GM12878 (cell line): ENCODE measurements around the gene ADSL. TPM values are rescaled to one million over a fixed set of nuclear protein-coding genes. Genes with fewer than 3 reads are reported as not detected.

Experiments
- BMI1 ChIP-seq: fragments of 450-650 bp; IDR thresholded peaks from 2 replicates; pipeline ENCODE4 v1.6.1; 2016; ENCODE audit warnings: mild to moderate bottlenecking, moderate library complexity, borderline replicate concordance
- GATAD2B ChIP-seq: fragments of 450-650 bp; conservative IDR thresholded peaks from 2 replicates; pipeline ENCODE4 v1.6.1; 2017; ENCODE audit warnings: low read depth, mild to moderate bottlenecking, moderate library complexity
- HCFC1 ChIP-seq: fragments of 150-350 bp; IDR thresholded peaks from 2 replicates; pipeline ENCODE4 v1.6.1; 2014; ENCODE audit warnings: low read length
- KDM1A ChIP-seq: fragments of 200-600 bp; sonication (generic); IDR thresholded peaks from 2 replicates; pipeline ENCODE4 v1.6.1; 2016; ENCODE audit warnings: borderline replicate concordance
- NFXL1 ChIP-seq: fragments of 450-650 bp; IDR thresholded peaks from 2 replicates; pipeline ENCODE4 v1.6.1; 2017; ENCODE audit warnings: antibody characterized with exemption, mild to moderate bottlenecking, borderline replicate concordance
- PAX5 ChIP-seq: IDR thresholded peaks from 2 replicates; pipeline ENCODE4 v1.6.1; 2011; ENCODE audit warnings: low read depth, low read length, borderline replicate concordance
- PRDM15 ChIP-seq: fragments of 450-650 bp; formaldehyde crosslinking; IDR thresholded peaks from 2 replicates; pipeline ENCODE4 v1.4.0; 2020; ENCODE audit warnings: mild to moderate bottlenecking, moderate library complexity
- polyA plus RNA-seq, 11 experiments: library from polyadenylated mRNA; depleted of rRNA in 4 of 11; unstranded in 6 of 11; stranded (reverse) in 5 of 11; fragments of >200 nt; fragmentation: Nextera tagmentation in 4 of 11; fragmentation: Illumina TruSeq in 1 of 11; extraction: Ambion mirVana in 4 of 11; extraction: Trizol in 1 of 11; gene quantifications; 1 replicate in 1 of 11; 2 replicates in 10 of 11; pipeline versions ENCODE4 v1.2.1 to v1.2.3, GENCODE V29; 2011 to 2016; ENCODE audit warnings: inconsistent platforms in 2 of 11, missing spikeins in 2 of 11, low read depth in 1 of 11
- total RNA-seq, 4 experiments: library from RNA; depleted of rRNA in 3 of 4; stranded (reverse); fragments of >200 nt in 3 of 4; fragmentation: Illumina TruSeq in 1 of 4; extraction: Trizol in 1 of 4; gene quantifications; 2 replicates each; pipeline versions ENCODE4 v1.2.1 to v1.2.3, GENCODE V29; 2013 to 2021
- TF ChIP-seq, protein P1 (sequence below): fragments of 450-650 bp; formaldehyde crosslinking; IDR thresholded peaks from 2 replicates; pipeline ENCODE4 v1.5.0; 2022; ENCODE audit warnings: mild to moderate bottlenecking, missing genetic modification characterization
- TF ChIP-seq, protein P2 (sequence below): fragments of 450-650 bp; IDR thresholded peaks from 2 replicates; pipeline ENCODE4 v1.6.1; 2017; ENCODE audit warnings: mild to moderate bottlenecking, moderate library complexity
- TF ChIP-seq, protein P3 (sequence below): fragments of 150-350 bp; IDR thresholded peaks from 2 replicates; pipeline ENCODE4 v1.6.1; 2016; ENCODE audit warnings: low read depth, low read length

The ADSL gene
- total and polyA plus RNA-seq, 10 of the 15 experiments (the other 5 are each of a cell fraction or from before 2014, with no cell fraction given): 126 to 313 (median 143) TPM

DNA sequence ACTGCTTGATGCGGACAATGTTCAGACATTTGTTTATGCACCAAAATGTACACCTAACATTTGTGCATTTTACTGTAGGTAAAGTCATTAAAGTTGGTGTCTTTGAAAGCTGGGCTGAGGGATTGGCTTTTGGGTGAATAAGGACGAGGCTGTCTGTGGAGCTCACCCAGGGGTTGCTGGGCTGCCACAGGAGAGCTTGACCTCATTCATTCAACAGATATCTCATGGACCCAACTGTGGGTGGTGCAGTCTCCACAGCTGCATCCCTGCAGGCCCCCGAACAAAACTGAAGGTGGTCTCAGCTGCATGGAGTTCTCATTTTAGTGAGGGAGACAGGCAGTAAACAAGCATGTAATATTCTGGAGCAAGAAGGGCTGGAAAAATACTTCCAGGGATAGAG lies 56.8 kb downstream of the ADSL start (continued):
- TF ChIP-seq, protein P1, sequence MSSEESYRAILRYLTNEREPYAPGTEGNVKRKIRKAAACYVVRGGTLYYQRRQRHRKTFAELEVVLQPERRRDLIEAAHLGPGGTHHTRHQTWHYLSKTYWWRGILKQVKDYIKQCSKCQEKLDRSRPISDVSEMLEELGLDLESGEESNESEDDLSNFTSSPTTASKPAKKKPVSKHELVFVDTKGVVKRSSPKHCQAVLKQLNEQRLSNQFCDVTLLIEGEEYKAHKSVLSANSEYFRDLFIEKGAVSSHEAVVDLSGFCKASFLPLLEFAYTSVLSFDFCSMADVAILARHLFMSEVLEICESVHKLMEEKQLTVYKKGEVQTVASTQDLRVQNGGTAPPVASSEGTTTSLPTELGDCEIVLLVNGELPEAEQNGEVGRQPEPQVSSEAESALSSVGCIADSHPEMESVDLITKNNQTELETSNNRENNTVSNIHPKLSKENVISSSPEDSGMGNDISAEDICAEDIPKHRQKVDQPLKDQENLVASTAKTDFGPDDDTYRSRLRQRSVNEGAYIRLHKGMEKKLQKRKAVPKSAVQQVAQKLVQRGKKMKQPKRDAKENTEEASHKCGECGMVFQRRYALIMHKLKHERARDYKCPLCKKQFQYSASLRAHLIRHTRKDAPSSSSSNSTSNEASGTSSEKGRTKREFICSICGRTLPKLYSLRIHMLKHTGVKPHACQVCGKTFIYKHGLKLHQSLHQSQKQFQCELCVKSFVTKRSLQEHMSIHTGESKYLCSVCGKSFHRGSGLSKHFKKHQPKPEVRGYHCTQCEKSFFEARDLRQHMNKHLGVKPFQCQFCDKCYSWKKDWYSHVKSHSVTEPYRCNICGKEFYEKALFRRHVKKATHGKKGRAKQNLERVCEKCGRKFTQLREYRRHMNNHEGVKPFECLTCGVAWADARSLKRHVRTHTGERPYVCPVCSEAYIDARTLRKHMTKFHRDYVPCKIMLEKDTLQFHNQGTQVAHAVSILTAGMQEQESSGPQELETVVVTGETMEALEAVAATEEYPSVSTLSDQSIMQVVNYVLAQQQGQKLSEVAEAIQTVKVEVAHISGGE (CRISPR knock-in tag): no peak
- TF ChIP-seq, protein P2, sequence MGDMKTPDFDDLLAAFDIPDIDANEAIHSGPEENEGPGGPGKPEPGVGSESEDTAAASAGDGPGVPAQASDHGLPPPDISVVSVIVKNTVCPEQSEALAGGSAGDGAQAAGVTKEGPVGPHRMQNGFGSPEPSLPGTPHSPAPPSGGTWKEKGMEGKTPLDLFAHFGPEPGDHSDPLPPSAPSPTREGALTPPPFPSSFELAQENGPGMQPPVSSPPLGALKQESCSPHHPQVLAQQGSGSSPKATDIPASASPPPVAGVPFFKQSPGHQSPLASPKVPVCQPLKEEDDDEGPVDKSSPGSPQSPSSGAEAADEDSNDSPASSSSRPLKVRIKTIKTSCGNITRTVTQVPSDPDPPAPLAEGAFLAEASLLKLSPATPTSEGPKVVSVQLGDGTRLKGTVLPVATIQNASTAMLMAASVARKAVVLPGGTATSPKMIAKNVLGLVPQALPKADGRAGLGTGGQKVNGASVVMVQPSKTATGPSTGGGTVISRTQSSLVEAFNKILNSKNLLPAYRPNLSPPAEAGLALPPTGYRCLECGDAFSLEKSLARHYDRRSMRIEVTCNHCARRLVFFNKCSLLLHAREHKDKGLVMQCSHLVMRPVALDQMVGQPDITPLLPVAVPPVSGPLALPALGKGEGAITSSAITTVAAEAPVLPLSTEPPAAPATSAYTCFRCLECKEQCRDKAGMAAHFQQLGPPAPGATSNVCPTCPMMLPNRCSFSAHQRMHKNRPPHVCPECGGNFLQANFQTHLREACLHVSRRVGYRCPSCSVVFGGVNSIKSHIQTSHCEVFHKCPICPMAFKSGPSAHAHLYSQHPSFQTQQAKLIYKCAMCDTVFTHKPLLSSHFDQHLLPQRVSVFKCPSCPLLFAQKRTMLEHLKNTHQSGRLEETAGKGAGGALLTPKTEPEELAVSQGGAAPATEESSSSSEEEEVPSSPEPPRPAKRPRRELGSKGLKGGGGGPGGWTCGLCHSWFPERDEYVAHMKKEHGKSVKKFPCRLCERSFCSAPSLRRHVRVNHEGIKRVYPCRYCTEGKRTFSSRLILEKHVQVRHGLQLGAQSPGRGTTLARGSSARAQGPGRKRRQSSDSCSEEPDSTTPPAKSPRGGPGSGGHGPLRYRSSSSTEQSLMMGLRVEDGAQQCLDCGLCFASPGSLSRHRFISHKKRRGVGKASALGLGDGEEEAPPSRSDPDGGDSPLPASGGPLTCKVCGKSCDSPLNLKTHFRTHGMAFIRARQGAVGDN: no peak
- TF ChIP-seq NFXL1: no peak
- TF ChIP-seq GATAD2B: no peak
- no peak for TF ChIP-seq KDM1A
- no peak for TF ChIP-seq HCFC1
- TF ChIP-seq BMI1: no peak
- no peak for TF ChIP-seq PAX5
- TF ChIP-seq, protein P3, sequence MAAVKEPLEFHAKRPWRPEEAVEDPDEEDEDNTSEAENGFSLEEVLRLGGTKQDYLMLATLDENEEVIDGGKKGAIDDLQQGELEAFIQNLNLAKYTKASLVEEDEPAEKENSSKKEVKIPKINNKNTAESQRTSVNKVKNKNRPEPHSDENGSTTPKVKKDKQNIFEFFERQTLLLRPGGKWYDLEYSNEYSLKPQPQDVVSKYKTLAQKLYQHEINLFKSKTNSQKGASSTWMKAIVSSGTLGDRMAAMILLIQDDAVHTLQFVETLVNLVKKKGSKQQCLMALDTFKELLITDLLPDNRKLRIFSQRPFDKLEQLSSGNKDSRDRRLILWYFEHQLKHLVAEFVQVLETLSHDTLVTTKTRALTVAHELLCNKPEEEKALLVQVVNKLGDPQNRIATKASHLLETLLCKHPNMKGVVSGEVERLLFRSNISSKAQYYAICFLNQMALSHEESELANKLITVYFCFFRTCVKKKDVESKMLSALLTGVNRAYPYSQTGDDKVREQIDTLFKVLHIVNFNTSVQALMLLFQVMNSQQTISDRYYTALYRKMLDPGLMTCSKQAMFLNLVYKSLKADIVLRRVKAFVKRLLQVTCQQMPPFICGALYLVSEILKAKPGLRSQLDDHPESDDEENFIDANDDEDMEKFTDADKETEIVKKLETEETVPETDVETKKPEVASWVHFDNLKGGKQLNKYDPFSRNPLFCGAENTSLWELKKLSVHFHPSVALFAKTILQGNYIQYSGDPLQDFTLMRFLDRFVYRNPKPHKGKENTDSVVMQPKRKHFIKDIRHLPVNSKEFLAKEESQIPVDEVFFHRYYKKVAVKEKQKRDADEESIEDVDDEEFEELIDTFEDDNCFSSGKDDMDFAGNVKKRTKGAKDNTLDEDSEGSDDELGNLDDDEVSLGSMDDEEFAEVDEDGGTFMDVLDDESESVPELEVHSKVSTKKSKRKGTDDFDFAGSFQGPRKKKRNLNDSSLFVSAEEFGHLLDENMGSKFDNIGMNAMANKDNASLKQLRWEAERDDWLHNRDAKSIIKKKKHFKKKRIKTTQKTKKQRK: no peak
- TF ChIP-seq PRDM15 (CRISPR knock-in tag): no peak
